AG04450 (cell line): ENCODE data around the gene ZNF607. TPM values are rescaled to one million over a fixed set of nuclear protein-coding genes. Genes with fewer than 3 reads are reported as not detected.

Experiments
- CTCF ChIA-PET: fragments of 300-600, 350-600 bp; formaldehyde crosslinking; extraction: SDS; loops from one replicate; lab custom pipeline; 2022; ENCODE audit warnings: antibody characterized with exemption, inconsistent platforms; lab: Charles Lee
- POLR2A ChIA-PET: fragments of 350-600 bp; formaldehyde crosslinking; extraction: SDS; loops from one replicate; lab custom pipeline; 2021; ENCODE audit warnings: antibody characterized with exemption, inconsistent platforms; lab: Yijun Ruan, JAX
- DNase-seq: peaks from one replicate; pipeline ENCODE4 v3.0.0-alpha.2; 2011; ENCODE audit warnings: low read depth, low spot score
- H3K27ac ChIP-seq: one replicate; pipeline ENCODE4 v1.5.1; 2012; ENCODE audit warnings: low read depth, low read length, control low read depth
- H3K27me3 ChIP-seq: one replicate; pipeline ENCODE4 v1.6.0; 2012; ENCODE audit warnings: low read length; ENCODE audit not compliant: control insufficient read depth, insufficient read depth
- H3K4me3 ChIP-seq: 2 replicates; pipeline ENCODE4 v1.5.1; 2011; ENCODE audit warnings: mild to moderate bottlenecking, low read depth, low read length, control low read depth
- H3K9me3 ChIP-seq: 2 replicates; pipeline ENCODE4 v1.5.1; 2012; ENCODE audit warnings: low read length; ENCODE audit not compliant: control insufficient read depth, insufficient read depth
- polyA plus RNA-seq: library from polyadenylated mRNA; depleted of rRNA; stranded (reverse); fragments of >200 nt; gene quantifications from 2 replicates; pipeline ENCODE4 v1.2.3, GENCODE V29; 2011; rRNA removed
- small RNA-seq: library from RNA; depleted of rRNA; stranded (forward); fragments of <200 nt; gene quantifications from one replicate; pipeline ENCODE3, GENCODE V24; 2012; ENCODE audit warnings: low read depth; ENCODE audit not compliant: insufficient read length
- TF ChIP-seq, protein P1 (sequence below): IDR thresholded peaks from 2 replicates; pipeline ENCODE4 v1.5.1; 2011; ENCODE audit warnings: low read depth, low read length, control low read depth, inconsistent platforms

Gene ZNF607
- polyA plus RNA-seq, 1 experiment = 3.0 TPM

DNA sequence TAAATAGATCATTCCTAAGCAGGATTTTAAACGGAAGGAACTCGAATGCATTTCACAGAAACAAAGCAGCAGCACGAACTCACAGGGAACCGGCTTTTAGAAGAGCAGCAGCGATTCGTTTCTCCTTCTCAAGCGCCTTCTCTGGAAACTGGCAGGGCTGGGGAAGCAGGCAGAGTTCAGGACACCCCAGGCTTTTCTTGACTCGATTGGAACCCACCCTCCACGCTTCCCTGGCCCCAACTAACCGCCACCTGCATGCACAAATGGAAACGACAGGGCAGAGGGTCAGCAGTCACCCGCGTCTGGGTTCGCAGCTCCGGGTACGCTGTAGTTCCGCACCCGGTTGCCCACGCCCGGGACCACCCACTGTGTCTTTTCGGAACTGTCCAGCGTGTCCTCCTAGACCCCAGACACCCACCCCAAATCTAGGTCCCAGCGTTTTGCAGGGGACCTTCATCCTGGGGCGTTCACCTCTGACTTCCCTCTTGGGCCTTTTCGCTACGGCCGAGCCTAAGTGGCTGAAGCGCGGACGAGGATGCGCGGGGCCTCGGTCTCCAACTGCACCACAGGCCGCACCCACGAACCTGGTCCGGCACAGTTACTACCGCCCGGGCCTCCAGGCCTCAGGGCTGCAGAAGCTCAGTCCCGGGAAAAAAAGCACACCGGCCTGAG, 64.8 kb downstream of the ZNF607 start:
- Histone ChIP-seq H3K27me3 (no peaks in the 10 kb centered on the region), H3K4me3 (peak overlapping the region; percentile 84), H3K9me3 (peaks cover 20% of the 10 kb centered on the region), H3K27ac (peak overlapping the region; percentile 84)
- ChIA-PET POLR2A (interaction anchor here (1.3 kb wide), 2 partner anchors 60 to 65 kb away, joined by 3 read pairs; partner anchors contain the start of genes ZNF540, ZNF571 and ZNF607), CTCF (no interaction called here)
- no peak for DNase-seq
- TF ChIP-seq, protein P1, sequence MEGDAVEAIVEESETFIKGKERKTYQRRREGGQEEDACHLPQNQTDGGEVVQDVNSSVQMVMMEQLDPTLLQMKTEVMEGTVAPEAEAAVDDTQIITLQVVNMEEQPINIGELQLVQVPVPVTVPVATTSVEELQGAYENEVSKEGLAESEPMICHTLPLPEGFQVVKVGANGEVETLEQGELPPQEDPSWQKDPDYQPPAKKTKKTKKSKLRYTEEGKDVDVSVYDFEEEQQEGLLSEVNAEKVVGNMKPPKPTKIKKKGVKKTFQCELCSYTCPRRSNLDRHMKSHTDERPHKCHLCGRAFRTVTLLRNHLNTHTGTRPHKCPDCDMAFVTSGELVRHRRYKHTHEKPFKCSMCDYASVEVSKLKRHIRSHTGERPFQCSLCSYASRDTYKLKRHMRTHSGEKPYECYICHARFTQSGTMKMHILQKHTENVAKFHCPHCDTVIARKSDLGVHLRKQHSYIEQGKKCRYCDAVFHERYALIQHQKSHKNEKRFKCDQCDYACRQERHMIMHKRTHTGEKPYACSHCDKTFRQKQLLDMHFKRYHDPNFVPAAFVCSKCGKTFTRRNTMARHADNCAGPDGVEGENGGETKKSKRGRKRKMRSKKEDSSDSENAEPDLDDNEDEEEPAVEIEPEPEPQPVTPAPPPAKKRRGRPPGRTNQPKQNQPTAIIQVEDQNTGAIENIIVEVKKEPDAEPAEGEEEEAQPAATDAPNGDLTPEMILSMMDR = no peak

DNA sequence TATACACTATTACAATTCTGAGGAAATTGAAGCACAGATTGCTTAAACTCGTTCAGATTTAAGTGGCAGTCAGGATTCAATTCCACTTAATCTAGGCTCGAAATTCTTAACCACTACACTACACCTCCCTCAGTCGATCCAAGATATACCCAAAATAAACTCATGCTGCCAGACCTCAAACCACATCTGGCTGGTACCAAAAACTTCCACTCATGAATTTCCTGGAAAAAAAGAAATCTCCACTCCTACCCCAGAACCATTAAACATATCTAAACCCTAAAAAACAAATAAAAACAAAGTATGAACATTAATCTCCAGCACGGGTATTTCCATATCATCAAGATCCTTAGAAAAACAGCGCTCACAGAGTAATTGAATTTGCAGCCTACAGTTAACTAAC, 65.4 kb downstream of the ZNF607 start:
- H3K4me3 ChIP-seq = peak overlapping the region; percentile 84
- ChIA-PET POLR2A (no interaction called here), CTCF (no interaction called here)
- peaks cover 23% of the 10 kb centered on the region for H3K9me3 ChIP-seq
- TF ChIP-seq, protein P1 = no peak
- no peaks in the 10 kb centered on the region for H3K27me3 ChIP-seq
- DNase-seq = no peak
- H3K27ac ChIP-seq = no peak overlapping the region

Small RNA genes lying within 50 kb of the gene (small RNA-seq; reads per million reads assigned to genes)
- not detected for gene SELENOKP1

Other genes with a start within 250 kb of the ZNF607 start
- 0.87 and 1.5 TPM in 2 replicates for gene ZNF793, start 212.8 kb downstream of the ZNF607 start, polyA plus RNA-seq
- gene ZNF571, start 125.0 kb downstream of the ZNF607 start, polyA plus RNA-seq = 1.6 and 2.2 TPM in 2 replicates
- gene ZNF540, start 124.9 kb downstream of the ZNF607 start, polyA plus RNA-seq = 0.41 and 0.48 TPM in 2 replicates
- gene ZFP30, start 64.3 kb downstream of the ZNF607 start, polyA plus RNA-seq = 4.9 and 5.7 TPM in 2 replicates
- 2.3 and 3.0 TPM in 2 replicates for gene ZNF573, start 59.8 kb upstream of the ZNF607 start, polyA plus RNA-seq
- gene WDR87, start 186.8 kb upstream of the ZNF607 start, polyA plus RNA-seq = not detected in 2 replicates
- 4.9 and 9.4 TPM in 2 replicates for gene SIPA1L3, start 187.4 kb upstream of the ZNF607 start, polyA plus RNA-seq